Stimulated activated CD8-positive, alpha-beta memory T cell treated with anti-CD3 and anti-CD28 coated beads, Interleukin-2, amount 100 ng/mL, for 48 hours (primary cell): Measurements from ENCODE around the gene NEB.

ENCODE experiments used
- DNase-seq, 2 donors: peaks; one replicate each; pipeline ENCODE4 v3.0.0-alpha.2; 2020; ENCODE audit warnings: low read depth in 2 of 2

The NEB gene

GRCh38 chr2:151552287-151552686, 182.0 kb downstream of the NEB start:
- DNase-seq: no peak

DNA sequence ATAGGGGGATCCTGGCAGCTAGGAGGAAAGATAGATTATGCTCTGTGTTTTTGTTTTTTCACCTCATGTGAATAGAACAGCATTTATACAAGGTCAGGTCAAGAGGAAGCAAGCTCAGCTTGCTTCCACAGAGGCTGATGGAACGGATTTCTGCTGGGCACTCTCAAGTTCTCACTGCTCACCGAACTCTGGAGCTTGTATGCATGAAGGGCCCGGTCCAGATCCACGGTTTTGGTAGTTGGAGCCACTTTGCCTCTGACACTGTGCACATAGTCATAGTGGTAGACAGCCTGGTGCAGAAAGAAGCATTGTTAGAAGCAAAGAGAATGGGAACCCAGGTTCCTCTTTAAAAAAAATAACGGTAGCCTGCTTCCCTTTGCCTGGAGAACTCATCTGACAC, 182.7 kb downstream of the NEB start:
- DNase-seq: no peak

GRCh38 chr2:151549191-151549590, 185.1 kb downstream of the NEB start:
- no peak for DNase-seq

DNA sequence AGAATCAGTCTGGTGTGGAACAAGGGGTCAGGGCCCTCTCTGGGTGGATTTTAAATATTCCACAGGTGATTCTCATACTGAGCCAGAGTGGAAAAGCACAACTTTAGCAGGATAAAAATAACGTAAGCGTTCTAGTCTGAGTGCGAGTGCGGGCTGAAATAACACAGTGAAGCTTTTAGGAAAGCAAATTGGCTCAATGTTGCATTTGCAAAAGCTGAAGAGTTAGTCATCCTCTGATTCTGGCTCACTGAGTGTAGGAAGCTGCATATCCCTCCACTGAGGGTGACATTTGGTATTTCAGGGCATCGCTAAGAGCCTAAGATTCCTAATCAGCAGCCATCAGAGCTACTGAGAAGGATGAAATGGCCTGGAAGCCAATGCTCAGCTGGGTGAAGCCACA, 189.8 kb downstream of the NEB start:
- DNase-seq: no peak

DNA sequence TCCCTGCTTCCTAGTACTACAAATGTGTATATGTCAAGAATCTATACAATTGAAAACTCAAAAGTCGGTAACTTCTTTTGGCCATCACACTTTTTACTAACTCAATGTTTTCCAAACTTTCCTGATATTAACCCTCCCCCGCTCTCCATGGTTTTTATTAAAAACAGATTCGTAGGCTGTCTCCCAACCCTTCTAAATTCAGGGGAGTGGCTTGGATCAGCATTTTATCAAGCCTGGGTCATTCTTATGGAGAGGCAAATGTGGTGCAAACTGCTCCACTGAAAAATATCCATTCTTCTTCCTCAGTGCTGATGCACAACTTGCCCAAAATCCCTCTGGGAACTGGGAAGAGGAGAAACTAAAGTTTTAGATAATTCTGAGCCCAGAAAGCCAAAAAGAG, 190.4 kb downstream of the NEB start:
- DNase-seq: no peak

DNA sequence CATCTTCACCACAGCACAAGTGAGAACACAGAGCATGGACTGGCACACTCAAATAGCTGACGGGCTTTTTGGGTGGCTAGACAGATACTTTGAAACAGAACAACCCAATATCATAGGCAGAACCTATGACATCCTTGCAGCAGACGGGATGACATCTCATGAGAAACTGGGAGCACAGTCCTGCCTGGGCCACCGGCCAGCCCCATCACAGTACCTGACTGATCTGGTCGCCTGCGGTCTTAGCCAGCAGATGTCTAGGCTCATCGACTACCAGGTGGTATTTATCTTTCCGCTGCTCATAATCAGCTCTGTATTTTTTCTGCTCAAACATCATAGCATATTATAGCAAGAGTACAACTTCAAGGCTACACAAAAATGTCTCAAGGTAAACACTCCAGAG, 200.3 kb downstream of the NEB start:
- DNase-seq: no peak

GRCh38 chr2:151533127-151533526, 201.1 kb downstream of the NEB start:
- no peak for DNase-seq

GRCh38 chr2:151526572-151527090, 207.6 kb downstream of the NEB start:
- no peak for DNase-seq

DNA sequence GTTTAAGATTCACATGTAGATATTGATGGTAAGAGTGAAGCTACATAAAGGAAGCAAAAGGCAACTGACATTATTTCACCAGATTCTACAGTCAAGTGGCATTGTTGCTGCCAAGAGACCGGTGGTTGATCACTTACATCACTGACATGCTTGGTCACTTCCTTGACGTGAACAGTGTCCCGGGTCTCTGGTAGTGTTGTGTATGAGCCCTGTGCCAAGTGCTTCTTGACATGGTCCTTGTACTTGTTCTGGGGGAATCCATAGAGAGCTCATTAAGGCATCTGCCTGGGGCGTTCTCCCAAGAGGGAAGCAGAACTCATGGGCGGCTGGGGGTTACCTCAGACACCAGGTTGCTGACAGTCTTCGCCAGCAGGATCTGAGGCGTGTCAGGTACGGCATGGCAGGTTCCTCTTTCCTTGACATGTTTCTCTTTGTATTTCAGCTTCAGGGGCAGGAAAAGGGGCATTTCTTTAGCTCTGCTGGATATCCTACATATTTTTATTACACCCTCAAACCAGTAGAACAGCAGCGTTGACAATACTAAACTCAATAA, 208.4 kb downstream of the NEB start:
- DNase-seq: no peak

GRCh38 chr2:151523850-151524249, 210.4 kb downstream of the NEB start:
- DNase-seq: no peak

DNA sequence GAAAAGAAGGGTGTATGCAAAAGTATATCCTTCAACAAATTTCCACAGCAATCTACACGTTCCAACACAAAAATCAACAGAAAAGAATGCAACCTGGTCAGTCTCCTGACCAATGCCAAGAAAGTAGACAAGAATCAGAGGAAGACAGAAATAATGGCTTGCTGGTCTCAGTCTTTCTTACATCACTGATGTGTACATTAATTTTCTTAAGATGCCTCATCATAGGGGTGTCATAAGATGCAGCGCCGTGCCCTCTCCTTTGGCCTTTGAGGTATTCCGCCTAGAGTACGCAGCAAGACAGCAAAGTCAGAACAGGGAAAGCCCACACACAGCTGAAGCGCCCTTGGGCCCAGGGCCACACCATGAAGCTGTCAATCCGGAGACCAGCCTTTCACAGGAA, 211.7 kb downstream of the NEB start:
- no peak for DNase-seq

GRCh38 chr2:151520976-151521375, 213.3 kb downstream of the NEB start:
- no peak for DNase-seq

GRCh38 chr2:151518802-151519201, 215.5 kb downstream of the NEB start:
- DNase-seq: no peak

GRCh38 chr2:151508519-151508918, 225.8 kb downstream of the NEB start:
- no peak for DNase-seq

- no peak for DNase-seq
Observed at GRCh38 chr2:151506170-151506569, 228.1 kb downstream of the NEB start.

GRCh38 chr2:151498178-151498577, 236.1 kb downstream of the NEB start:
- DNase-seq: no peak

- no peak for DNase-seq
Observed at GRCh38 chr2:151491496-151491895, 242.8 kb downstream of the NEB start.

DNA sequence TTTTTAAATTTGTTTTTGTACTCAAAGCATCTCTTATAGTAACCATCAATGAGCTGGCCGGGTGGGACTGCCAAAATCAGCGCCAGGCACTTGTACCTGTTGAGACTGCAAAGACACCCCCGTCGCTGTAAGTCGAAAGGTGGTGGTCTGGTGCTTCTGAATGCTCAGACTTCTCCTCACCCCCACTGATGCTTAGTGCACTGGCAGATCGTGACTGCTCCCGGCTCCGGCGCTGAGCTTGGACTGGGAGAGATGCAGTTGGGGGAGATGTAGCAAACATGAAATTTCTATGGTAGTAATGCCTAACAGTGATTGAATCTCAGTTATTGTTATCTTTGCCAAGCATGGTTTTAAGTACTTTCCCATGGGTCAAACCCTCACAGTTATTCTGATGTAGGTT, 244.0 kb downstream of the NEB start:
- DNase-seq: no peak

DNA sequence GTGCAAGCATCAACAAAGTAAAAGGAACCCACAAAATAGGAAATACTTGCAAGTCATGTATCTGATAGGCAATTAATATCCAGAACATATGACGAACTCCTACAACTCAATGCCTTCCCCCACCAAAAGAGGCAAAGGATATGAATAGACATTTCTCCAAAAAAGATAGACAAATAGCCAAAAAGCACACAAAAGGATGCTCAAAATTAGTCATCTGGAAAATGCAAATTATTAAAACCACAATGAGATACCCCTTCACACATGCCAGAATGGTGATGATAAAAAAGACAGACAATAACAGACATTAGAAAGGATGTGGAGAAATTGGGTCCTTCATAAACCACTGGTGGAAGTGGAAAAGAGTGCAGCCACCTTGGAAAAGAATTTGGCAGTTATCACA, 248.2 kb downstream of the NEB start:
- DNase-seq: no peak

DNA sequence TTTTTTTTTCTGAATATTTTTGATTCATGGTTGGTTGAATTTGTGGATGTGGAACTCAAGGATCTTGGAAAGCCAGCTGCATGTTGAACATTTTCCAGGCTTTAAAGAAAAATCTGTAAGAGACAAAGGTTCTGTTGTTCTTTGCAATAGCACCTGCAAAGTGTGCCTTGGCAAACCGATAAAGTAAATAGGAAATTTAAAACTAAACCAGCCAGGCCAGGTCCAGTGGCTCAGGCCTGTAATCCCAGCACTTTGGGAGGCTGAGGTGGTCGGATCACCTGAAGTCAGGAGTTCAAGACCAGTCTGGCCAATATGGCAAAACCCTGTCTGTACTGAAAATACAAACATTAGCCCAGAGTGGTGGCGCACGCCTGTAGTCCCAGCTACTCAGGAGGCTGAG, 250.2 kb downstream of the NEB start:
- DNase-seq: no peak

DNA sequence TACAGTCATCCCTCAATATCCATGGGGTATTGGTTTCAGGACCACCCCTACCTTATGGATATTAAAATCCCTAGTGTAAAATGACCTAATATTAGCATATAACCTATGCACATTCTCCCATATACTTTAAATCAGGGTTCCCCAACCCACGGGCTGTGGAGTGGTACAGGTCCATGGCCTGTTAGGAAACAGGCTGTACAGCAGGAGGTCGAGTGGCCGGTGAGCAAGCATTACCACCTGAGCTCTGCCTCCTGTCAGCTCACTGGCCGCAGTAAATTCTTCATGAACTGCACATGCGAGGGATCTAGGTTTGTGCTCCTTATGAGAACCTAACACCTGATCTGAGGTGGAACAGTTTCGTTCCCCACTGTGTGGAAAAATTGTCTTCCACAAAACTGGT, 250.7 kb downstream of the NEB start:
- DNase-seq: no peak

DNA sequence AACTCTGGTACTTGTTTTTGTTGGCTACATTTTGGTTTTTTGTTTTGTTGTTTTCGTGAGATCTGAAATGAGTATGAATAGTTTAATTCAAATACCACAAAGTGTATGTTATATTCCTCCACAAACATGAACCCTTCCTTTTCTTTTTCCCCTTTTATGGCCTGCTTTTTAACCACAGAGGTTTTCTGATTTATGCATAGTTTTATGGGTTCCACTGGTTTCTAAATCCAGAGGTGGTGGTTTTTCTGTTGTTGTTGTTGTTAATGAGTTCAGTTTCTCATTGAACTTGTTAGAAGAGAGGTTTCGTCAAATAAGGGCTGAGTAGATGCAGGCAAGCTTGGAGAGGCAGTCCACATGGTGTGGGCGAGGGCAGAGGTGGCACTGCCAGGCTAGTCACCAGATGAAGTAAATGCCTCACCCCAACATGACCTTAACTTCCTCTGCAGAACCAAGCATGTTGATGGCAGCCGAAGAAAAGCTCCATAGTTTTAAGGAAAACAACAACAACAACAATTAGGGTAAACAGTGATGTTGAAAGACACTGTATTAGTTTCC, 252.0 kb downstream of the NEB start:
- peak in 1 of 2 donors; percentile 8 for DNase-seq

GRCh38 chr2:151481744-151482143, 252.5 kb downstream of the NEB start:
- no peak for DNase-seq

GRCh38 chr2:151478011-151478410, 256.3 kb downstream of the NEB start:
- DNase-seq: no peak
